ENCODE results near the gene PAN2. TPM values are rescaled to one million over a fixed set of nuclear protein-coding genes. Genes with fewer than 3 reads are reported as not detected.
"Not testable (repeated sequence)": the region's sequence is repeated elsewhere in the genome, so short reads cannot be mapped to it uniquely, and the experiment has no call there.

PAN2 gene
- total RNA-seq, 5 donors from 2014 or later (not counting 1 experiment from before 2014, with no cell fraction given): 126 to 187 (median 164) TPM

DNA sequence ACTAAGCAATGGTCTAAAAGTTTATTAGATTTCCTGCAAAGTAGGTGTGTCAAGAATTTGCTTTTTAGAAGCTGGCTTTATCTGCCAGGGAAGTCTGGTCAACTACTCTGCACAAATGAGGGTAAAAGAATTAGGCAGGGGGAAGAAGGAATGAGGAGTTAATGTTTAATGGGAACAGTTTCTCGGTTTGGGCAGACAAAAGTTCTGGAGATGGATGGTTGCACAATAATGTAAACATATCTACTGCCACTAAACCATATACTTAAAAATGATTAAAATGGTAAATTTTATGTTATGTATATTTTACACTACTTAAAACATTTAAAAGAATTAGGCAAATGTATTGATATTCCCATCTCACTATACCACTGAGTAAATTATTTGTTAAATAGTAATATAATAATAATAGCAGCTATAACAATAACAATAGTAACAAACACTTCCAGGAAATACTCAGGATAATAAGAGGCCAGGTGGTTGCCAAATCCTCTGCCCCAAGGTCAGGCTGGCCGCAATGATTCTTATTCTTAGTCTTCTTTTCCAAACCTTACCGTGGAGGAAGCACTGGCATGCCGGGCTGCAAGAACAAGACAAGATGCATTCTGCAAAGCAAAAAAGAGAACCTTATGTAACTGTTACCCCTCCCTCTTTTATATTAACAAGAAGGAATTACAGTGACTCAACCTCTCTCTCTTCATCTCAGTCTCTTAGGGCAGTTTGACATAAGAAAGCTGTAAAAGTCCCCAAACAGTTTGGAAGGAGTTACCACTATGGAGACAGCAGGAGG is 47.6 kb downstream of the PAN2 start:
- Mint-ChIP-seq H3K27me3 (no peaks in the 10 kb centered on the region), H3K4me1 (peaks cover 7 to 23% (median 19%) of the 10 kb centered on the region in 3 donors), H3K36me3 (peaks cover 41% of the 10 kb centered on the region), H3K4me3 (no peak overlapping the region), H3K27ac (peak overlapping the region in 1 of 2 donors; percentile 34), H3K9me3 (no peaks in the 10 kb centered on the region)
- H3K4me1 ChIP-seq (ENCODE audit: control insufficient read depth in 1 of 2, extremely low read depth in 1 of 2, insufficient read depth in 2 of 2, low read length in 2 of 2): peaks cover 2 to 9% of the 10 kb centered on the region in 2 experiments
- no peaks in the 10 kb centered on the region for H3K27me3 ChIP-seq (replicated peaks in 1 of 2; ENCODE audit: control insufficient read depth in 2 of 2, extremely low read depth in 1 of 2, insufficient read depth in 2 of 2, low read length in 1 of 2)
- no peak overlapping the region for H3K27ac ChIP-seq (ENCODE audit: low read length)
- DNase-seq: no peak
- CTCF ChIA-PET: interaction anchor here in 1 of 2 donors (0.6 to 1.3 kb wide), 3 partner anchors 178 to 235 kb away, joined by 3 to 5 read pairs (median 5); no protein-coding TSS in a partner anchor
- ATAC-seq (replicated peaks in 1 of 4): no peak
- 100% methylated on average over 2 of the region's 4 CpGs for WGBS (ENCODE audit: insufficient coverage)
- no peaks in the 10 kb centered on the region for H3K9me3 ChIP-seq
- POLR2A ChIA-PET: no interaction called here
- peaks cover 17 to 61% of the 10 kb centered on the region in 2 donors for H3K36me3 ChIP-seq (ENCODE audit: control insufficient read depth in 2 of 2, extremely low read depth in 1 of 2, insufficient read depth in 1 of 2, low read length in 1 of 2)
- H3K4me3 ChIP-seq (ENCODE audit: control insufficient read depth in 1 of 2, extremely low read depth in 1 of 2, low read length in 1 of 2): no peak overlapping the region

DNA sequence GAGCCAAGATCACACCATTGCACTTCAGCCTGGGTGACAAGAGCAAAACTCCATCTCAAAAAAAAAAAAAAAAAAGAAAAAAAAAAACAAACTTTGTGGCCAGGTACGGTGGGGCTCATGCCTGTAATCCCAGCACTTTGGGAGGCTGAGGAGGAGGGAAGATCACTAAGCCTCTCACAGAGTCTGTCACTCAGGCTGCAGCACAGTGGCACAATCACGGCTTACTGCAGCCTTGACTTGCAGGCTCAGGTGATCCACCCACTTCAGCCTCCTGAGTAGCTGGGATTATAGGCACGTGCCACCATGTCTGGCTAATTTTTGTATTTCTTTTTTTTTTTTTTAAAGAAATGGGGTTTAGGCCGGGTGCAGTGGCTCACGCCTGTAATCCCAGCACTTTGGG is 49.5 kb downstream of the PAN2 start:
- not testable (repeated sequence) for H3K4me3 ChIP-seq (ENCODE audit: control insufficient read depth in 1 of 2, extremely low read depth in 1 of 2, low read length in 1 of 2); H3K27me3 Mint-ChIP-seq; H3K27ac ChIP-seq (ENCODE audit: low read length); ATAC-seq (replicated peaks in 1 of 4); H3K4me1 ChIP-seq (ENCODE audit: control insufficient read depth in 1 of 2, extremely low read depth in 1 of 2, insufficient read depth in 2 of 2, low read length in 2 of 2); H3K9me3 ChIP-seq; H3K4me3 Mint-ChIP-seq; DNase-seq; H3K27me3 ChIP-seq (replicated peaks in 1 of 2; ENCODE audit: control insufficient read depth in 2 of 2, extremely low read depth in 1 of 2, insufficient read depth in 2 of 2, low read length in 1 of 2); H3K27ac Mint-ChIP-seq; H3K9me3 Mint-ChIP-seq
- WGBS (ENCODE audit: insufficient coverage): 83% methylated on average over 1 of the region's 5 CpGs
- CTCF ChIA-PET: interaction anchor here in 1 of 2 donors (0.7 kb wide), 3 partner anchors 17 to 94 kb away, joined by 3 to 5 read pairs (median 3); no protein-coding TSS in a partner anchor
- Mint-ChIP-seq H3K4me1 (peaks cover 0 to 13% (median 9%) of the 10 kb centered on the region in 3 donors), H3K36me3 (peaks cover 41% of the 10 kb centered on the region)
- POLR2A ChIA-PET: interaction anchor here in 1 of 2 donors (0.7 kb wide), 1 partner anchor 17 kb away, joined by 4 read pairs; the partner anchor contains the start of gene COQ10A
- peaks cover 15 to 59% of the 10 kb centered on the region in 2 donors for H3K36me3 ChIP-seq (ENCODE audit: control insufficient read depth in 2 of 2, extremely low read depth in 1 of 2, insufficient read depth in 1 of 2, low read length in 1 of 2)

DNA sequence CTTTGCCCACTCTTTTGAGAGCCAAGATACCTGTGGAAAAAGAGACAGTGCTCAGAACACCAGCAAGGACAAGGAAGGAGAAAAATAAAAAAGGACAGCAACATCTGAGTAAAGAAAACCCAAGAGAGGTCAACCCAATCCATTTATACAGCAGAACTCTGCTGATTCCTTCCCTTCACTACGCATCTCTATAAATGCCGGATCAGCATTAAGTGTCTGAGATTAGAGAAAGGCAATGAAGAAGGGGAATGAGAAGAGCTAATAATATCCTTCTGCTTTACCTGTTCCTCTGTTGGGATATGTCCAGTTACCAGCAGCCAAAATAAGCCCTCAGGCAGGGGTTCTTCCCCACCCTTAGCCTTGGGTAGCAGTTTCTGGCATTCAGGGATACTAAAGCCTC is 51.2 kb downstream of the PAN2 start:
- Histone ChIP-seq H3K4me1 (ENCODE audit: control insufficient read depth in 1 of 2, extremely low read depth in 1 of 2, insufficient read depth in 2 of 2, low read length in 2 of 2) (no peaks in the 10 kb centered on the region), H3K27ac (ENCODE audit: low read length) (no peak overlapping the region), H3K36me3 (ENCODE audit: control insufficient read depth in 2 of 2, extremely low read depth in 1 of 2, insufficient read depth in 1 of 2, low read length in 1 of 2) (peaks cover 15 to 72% of the 10 kb centered on the region in 2 donors), H3K4me3 (ENCODE audit: control insufficient read depth in 1 of 2, extremely low read depth in 1 of 2, low read length in 1 of 2) (no peak overlapping the region), H3K9me3 (no peaks in the 10 kb centered on the region), H3K27me3 (replicated peaks in 1 of 2; ENCODE audit: control insufficient read depth in 2 of 2, extremely low read depth in 1 of 2, insufficient read depth in 2 of 2, low read length in 1 of 2) (no peaks in the 10 kb centered on the region)
- H3K4me1 Mint-ChIP-seq: peaks cover 0 to 6% (median 4%) of the 10 kb centered on the region in 3 donors
- H3K27me3 Mint-ChIP-seq: no peaks in the 10 kb centered on the region
- no peak for ATAC-seq (replicated peaks in 1 of 4)
- ChIA-PET POLR2A (interaction anchor here in 1 of 2 donors (0.5 kb wide), 1 partner anchor 425 kb away, joined by 3 read pairs; no protein-coding TSS in a partner anchor), CTCF (no interaction called here)
- no peak overlapping the region for H3K4me3 Mint-ChIP-seq
- DNase-seq: no peak
- no peaks in the 10 kb centered on the region for H3K9me3 Mint-ChIP-seq
- WGBS (ENCODE audit: insufficient coverage): no CpG with 5 or more reads among the region's 2 CpGs
- H3K36me3 Mint-ChIP-seq: peaks cover 46% of the 10 kb centered on the region
- no peak overlapping the region for H3K27ac Mint-ChIP-seq

DNA sequence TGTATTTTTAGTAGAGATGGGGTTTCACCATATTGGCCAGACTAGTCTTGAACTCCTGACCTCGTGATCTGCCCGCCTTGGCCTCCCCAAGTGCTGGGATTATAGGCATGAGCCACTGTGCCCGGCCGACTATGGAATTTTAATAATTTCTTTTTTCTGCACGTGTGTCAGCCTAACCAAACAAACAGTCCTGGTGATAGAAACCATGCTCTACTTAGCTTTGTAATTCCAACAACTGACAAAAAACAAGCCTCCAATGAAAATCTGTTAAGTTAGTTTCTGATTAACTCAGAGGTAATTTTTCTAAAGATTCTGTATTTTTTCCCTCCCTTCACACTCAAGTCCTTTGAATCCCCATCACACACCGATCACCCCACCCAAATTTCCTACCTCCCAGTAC is 51.8 kb downstream of the PAN2 start:
- Histone ChIP-seq H3K4me1 (ENCODE audit: control insufficient read depth in 1 of 2, extremely low read depth in 1 of 2, insufficient read depth in 2 of 2, low read length in 2 of 2) (no peaks in the 10 kb centered on the region), H3K9me3 (no peaks in the 10 kb centered on the region), H3K4me3 (ENCODE audit: control insufficient read depth in 1 of 2, extremely low read depth in 1 of 2, low read length in 1 of 2) (no peak overlapping the region), H3K36me3 (ENCODE audit: control insufficient read depth in 2 of 2, extremely low read depth in 1 of 2, insufficient read depth in 1 of 2, low read length in 1 of 2) (peaks cover 15 to 72% of the 10 kb centered on the region in 2 donors), H3K27me3 (replicated peaks in 1 of 2; ENCODE audit: control insufficient read depth in 2 of 2, extremely low read depth in 1 of 2, insufficient read depth in 2 of 2, low read length in 1 of 2) (no peaks in the 10 kb centered on the region), H3K27ac (ENCODE audit: low read length) (no peak overlapping the region)
- ATAC-seq (replicated peaks in 1 of 4): no peak
- no peak overlapping the region for H3K27ac Mint-ChIP-seq
- WGBS (ENCODE audit: insufficient coverage): 88% methylated on average over 3 of the region's 6 CpGs
- no peaks in the 10 kb centered on the region for H3K9me3 Mint-ChIP-seq
- H3K27me3 Mint-ChIP-seq: no peaks in the 10 kb centered on the region
- H3K4me1 Mint-ChIP-seq: peaks cover 0 to 6% (median 4%) of the 10 kb centered on the region in 3 donors
- H3K36me3 Mint-ChIP-seq: peaks cover 46% of the 10 kb centered on the region
- CTCF ChIA-PET: no interaction called here
- POLR2A ChIA-PET: no interaction called here
- H3K4me3 Mint-ChIP-seq: no peak overlapping the region
- DNase-seq: no peak

DNA sequence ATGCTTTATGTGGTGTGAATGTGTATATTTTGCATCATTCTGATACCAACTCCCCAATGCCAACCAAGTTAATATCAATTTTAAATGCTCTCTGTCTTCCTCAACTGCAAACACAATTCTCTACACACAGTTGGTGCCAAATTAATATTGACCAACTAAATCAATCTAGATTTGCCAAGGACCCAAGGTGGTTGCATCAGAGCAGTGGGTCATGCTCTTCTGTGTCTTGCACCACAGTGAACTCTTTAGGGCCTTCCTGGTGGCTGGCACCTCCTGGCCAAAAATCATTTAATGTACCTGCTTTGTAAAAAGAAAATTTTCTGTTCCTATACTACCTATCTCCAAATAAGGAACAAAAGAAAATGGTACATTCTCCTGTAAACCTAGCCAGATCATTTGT is 53.0 kb downstream of the PAN2 start:
- no peaks in the 10 kb centered on the region for H3K27me3 ChIP-seq (replicated peaks in 1 of 2; ENCODE audit: control insufficient read depth in 2 of 2, extremely low read depth in 1 of 2, insufficient read depth in 2 of 2, low read length in 1 of 2)
- no peak overlapping the region for H3K4me3 ChIP-seq (ENCODE audit: control insufficient read depth in 1 of 2, extremely low read depth in 1 of 2, low read length in 1 of 2)
- CTCF ChIA-PET: interaction anchor here (0.6 to 0.7 kb wide), 3 partner anchors 14 to 100 kb away, joined by 4 to 6 read pairs (median 4); no protein-coding TSS in a partner anchor
- H3K4me1 ChIP-seq (ENCODE audit: control insufficient read depth in 1 of 2, extremely low read depth in 1 of 2, insufficient read depth in 2 of 2, low read length in 2 of 2): no peaks in the 10 kb centered on the region
- no peaks in the 10 kb centered on the region for H3K9me3 ChIP-seq
- no peak overlapping the region for H3K4me3 Mint-ChIP-seq
- H3K36me3 Mint-ChIP-seq: peaks cover 43% of the 10 kb centered on the region
- no peaks in the 10 kb centered on the region for H3K9me3 Mint-ChIP-seq
- no peak overlapping the region for H3K27ac Mint-ChIP-seq
- POLR2A ChIA-PET: no interaction called here
- DNase-seq (no peak), ATAC-seq (replicated peaks in 1 of 4) (no peak)
- H3K27ac ChIP-seq (ENCODE audit: low read length): no peak overlapping the region
- H3K4me1 Mint-ChIP-seq: no peaks in the 10 kb centered on the region
- peaks cover 17 to 69% of the 10 kb centered on the region in 2 donors for H3K36me3 ChIP-seq (ENCODE audit: control insufficient read depth in 2 of 2, extremely low read depth in 1 of 2, insufficient read depth in 1 of 2, low read length in 1 of 2)
- no peaks in the 10 kb centered on the region for H3K27me3 Mint-ChIP-seq

DNA sequence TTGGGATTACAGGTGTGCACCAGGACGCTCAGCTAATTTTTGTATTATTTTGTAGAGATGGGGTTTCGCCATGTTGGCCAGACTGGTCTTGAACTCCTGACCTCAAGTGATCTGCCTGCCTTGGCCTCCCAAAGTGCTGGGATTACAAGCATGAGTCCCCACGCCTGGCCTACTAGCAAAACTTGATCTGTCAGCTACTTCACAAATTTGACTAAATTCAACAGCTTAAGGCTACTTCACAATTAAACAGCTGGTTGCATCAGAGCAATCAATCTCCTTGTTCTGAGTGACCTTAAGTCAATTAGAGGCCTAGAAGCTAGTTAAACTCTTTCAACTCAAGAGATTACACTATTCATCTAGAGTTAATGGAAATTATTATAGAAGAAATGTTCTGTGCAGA is 54.9 kb downstream of the PAN2 start:
- Histone ChIP-seq H3K4me3 (ENCODE audit: control insufficient read depth in 1 of 2, extremely low read depth in 1 of 2, low read length in 1 of 2) (no peak overlapping the region), H3K27ac (ENCODE audit: low read length) (no peak overlapping the region), H3K27me3 (replicated peaks in 1 of 2; ENCODE audit: control insufficient read depth in 2 of 2, extremely low read depth in 1 of 2, insufficient read depth in 2 of 2, low read length in 1 of 2) (no peaks in the 10 kb centered on the region), H3K36me3 (ENCODE audit: control insufficient read depth in 2 of 2, extremely low read depth in 1 of 2, insufficient read depth in 1 of 2, low read length in 1 of 2) (peaks cover 34 to 77% of the 10 kb centered on the region in 2 donors), H3K9me3 (no peaks in the 10 kb centered on the region), H3K4me1 (ENCODE audit: control insufficient read depth in 1 of 2, extremely low read depth in 1 of 2, insufficient read depth in 2 of 2, low read length in 2 of 2) (no peaks in the 10 kb centered on the region)
- Mint-ChIP-seq H3K9me3 (no peaks in the 10 kb centered on the region), H3K27ac (no peak overlapping the region), H3K4me3 (no peak overlapping the region), H3K4me1 (no peaks in the 10 kb centered on the region), H3K27me3 (no peaks in the 10 kb centered on the region), H3K36me3 (peaks cover 49% of the 10 kb centered on the region)
- ChIA-PET POLR2A (interaction anchor here in 1 of 2 donors (0.6 kb wide), 2 partner anchors 24 to 31 kb away, joined by 3 to 4 read pairs; no protein-coding TSS in a partner anchor), CTCF (interaction anchor here (0.5 to 1.1 kb wide), 2 partner anchors 10 to 182 kb away, joined by 4 read pairs; no protein-coding TSS in a partner anchor)
- ATAC-seq (replicated peaks in 1 of 4) (no peak), DNase-seq (no peak)
- 90% methylated on average over 1 of the region's 3 CpGs for WGBS (ENCODE audit: insufficient coverage)

Data from T-cell (primary cell).